CD14-positive monocyte (primary cell): Measurements from ENCODE around the gene ATF6. TPM values are rescaled to one million over a fixed set of nuclear protein-coding genes. Genes with fewer than 3 reads are reported as not detected.
"Not testable (repeated sequence)": the region's sequence is repeated elsewhere in the genome, so short reads cannot be mapped to it uniquely, and the experiment has no call there.

Source experiments
- DNase-seq, 3 donors: peaks; one replicate each; pipeline ENCODE4 v3.0.0-alpha.2; 2011 to 2022
- H2AFZ ChIP-seq: 2 replicates; pipeline ENCODE4 v1.6.0; 2012; ENCODE audit warnings: mild to moderate bottlenecking, low read depth, low read length, inconsistent platforms; ENCODE audit not compliant: insufficient read depth, poor library complexity, severe bottlenecking
- H3K27ac ChIP-seq, 2 donors: 1 replicate in 1 of 2; 2 replicates in 1 of 2; pipeline ENCODE4 v1.5.1; 2012 to 2013; ENCODE audit warnings: low read length in 2 of 2, control low read depth in 1 of 2, inconsistent platforms in 1 of 2, low read depth in 1 of 2, mild to moderate bottlenecking in 1 of 2
- H3K27me3 ChIP-seq, 2 donors: one replicate each; pipeline versions ENCODE4 v1.6.0 to v1.6.1; 2011 to 2013; ENCODE audit warnings: low read length in 2 of 2; ENCODE audit not compliant: control insufficient read depth in 2 of 2, insufficient read depth in 2 of 2
- H3K36me3 ChIP-seq, 2 donors: replicated peaks in 1 of 2; 1 replicate in 1 of 2; 2 replicates in 1 of 2; pipeline versions ENCODE4 v1.5.1 to v1.6.1; 2012 to 2013; ENCODE audit warnings: low read length in 2 of 2, control low read depth in 1 of 2, inconsistent platforms in 1 of 2, mild to moderate bottlenecking in 1 of 2; ENCODE audit not compliant: insufficient read depth in 2 of 2, control insufficient read depth in 1 of 2
- H3K4me1 ChIP-seq, 2 donors: 1 replicate in 1 of 2; 2 replicates in 1 of 2; pipeline versions ENCODE4 v1.5.1 to v1.6.1; 2012 to 2013; ENCODE audit warnings: low read length in 2 of 2, control low read depth in 1 of 2, inconsistent platforms in 1 of 2, mild to moderate bottlenecking in 1 of 2, moderate library complexity in 1 of 2; ENCODE audit not compliant: insufficient read depth in 2 of 2, control insufficient read depth in 1 of 2
- H3K4me2 ChIP-seq: replicated peaks from 2 replicates; pipeline ENCODE3; 2012; ENCODE audit warnings: low read length, moderate library complexity, mild to moderate bottlenecking; ENCODE audit not compliant: poor library complexity, severe bottlenecking; ENCODE audit errors: extremely low read depth
- H3K4me3 ChIP-seq, 3 experiments: fragments of 200-600 bp in 1 of 3; sonication (generic) in 1 of 3; replicated peaks in 1 of 3; 1 replicate in 2 of 3; 2 replicates in 1 of 3; pipeline ENCODE4 v1.5.1; 2011 to 2013; ENCODE audit warnings: low read length in 3 of 3, mild to moderate bottlenecking in 3 of 3, control low read depth in 2 of 3, low read depth in 2 of 3, inconsistent platforms in 1 of 3, moderate library complexity in 1 of 3
- H3K79me2 ChIP-seq: 2 replicates; pipeline ENCODE4 v1.6.0; 2012; ENCODE audit warnings: mild to moderate bottlenecking, control low read depth, inconsistent platforms, low read length, moderate library complexity; ENCODE audit not compliant: insufficient read depth
- H3K9ac ChIP-seq: 2 replicates; pipeline ENCODE4 v1.6.0; 2017; ENCODE audit warnings: low read length, mild to moderate bottlenecking; ENCODE audit not compliant: insufficient read depth, poor library complexity, severe bottlenecking
- H3K9me3 ChIP-seq, 2 donors: replicated peaks in 1 of 2; 1 replicate in 1 of 2; 2 replicates in 1 of 2; pipeline versions ENCODE4 v1.5.1 to v1.6.1; 2012 to 2013; ENCODE audit warnings: low read length in 2 of 2, control low read depth in 1 of 2; ENCODE audit not compliant: control insufficient read depth in 1 of 2, insufficient read depth in 1 of 2
- H4K20me1 ChIP-seq: 2 replicates; pipeline ENCODE4 v1.6.0; 2012; ENCODE audit warnings: mild to moderate bottlenecking, low read length, control low read depth, moderate library complexity; ENCODE audit not compliant: insufficient read depth
- H3K27ac Mint-ChIP-seq, 7 donors: one replicate each; pipeline ENCODE4 v1.8.0; 2020; ENCODE audit warnings: mild to moderate bottlenecking in 7 of 7, mixed read lengths in 7 of 7, moderate library complexity in 6 of 7, inconsistent platforms in 2 of 7
- H3K27me3 Mint-ChIP-seq, 3 donors: one replicate each; pipeline ENCODE4 v1.8.0; 2021 to 2022; ENCODE audit warnings: low read depth in 3 of 3, mild to moderate bottlenecking in 3 of 3, mixed read lengths in 3 of 3, moderate library complexity in 3 of 3, inconsistent platforms in 1 of 3
- H3K36me3 Mint-ChIP-seq, 2 donors: one replicate each; pipeline ENCODE4 v1.8.0; 2020; ENCODE audit warnings: mixed read lengths in 2 of 2, inconsistent platforms in 1 of 2, mild to moderate bottlenecking in 1 of 2
- H3K4me1 Mint-ChIP-seq: one replicate; pipeline ENCODE4 v1.8.0; 2020; ENCODE audit warnings: mild to moderate bottlenecking, mixed read lengths
- H3K4me3 Mint-ChIP-seq, 2 donors: one replicate each; pipeline ENCODE4 v1.8.0; 2020; ENCODE audit warnings: mild to moderate bottlenecking in 2 of 2, mixed read lengths in 2 of 2, moderate library complexity in 1 of 2
- H3K9me3 Mint-ChIP-seq, 7 donors: one replicate each; pipeline ENCODE4 v1.8.0; 2020 to 2022; ENCODE audit warnings: mixed read lengths in 7 of 7, mild to moderate bottlenecking in 6 of 7, moderate library complexity in 6 of 7, inconsistent platforms in 2 of 7
- WGBS: methylation state at CpG from one replicate; pipeline ENCODE4 v1.1.5; 2013; ENCODE audit warnings: missing lambda C conversion rate; ENCODE audit not compliant: insufficient coverage; 5-methylcytosine and 5-hydroxymethylcytosine counted together
- intact Hi-C, 2 donors: fragments of 100-400 bp; cut with micrococcal nuclease; formaldehyde crosslinking; loops; one replicate each; pipeline versions ENCODE4 v1.15.0 to v1.15.1; 2023
- polyA plus RNA-seq, 3 donors: library from polyadenylated mRNA; depleted of rRNA in 1 of 3; unstranded in 2 of 3; stranded (reverse) in 1 of 3; fragments of 300-500 nt in 2 of 3; fragments of >200 nt in 1 of 3; fragmentation: Illumina TruSeq in 2 of 3; gene quantifications; 1 replicate in 2 of 3; 2 replicates in 1 of 3; pipeline ENCODE4 v1.2.3, GENCODE V29; 2012 to 2021
- TF ChIP-seq, protein P1 (sequence below): fragments of 200-600 bp; IDR thresholded peaks from one replicate; pipeline ENCODE4 v1.8.0; 2022; ENCODE audit warnings: antibody characterized with exemption, mild to moderate bottlenecking

The ATF6 gene
- polyA plus RNA-seq, 3 donors: 13.4 to 25.6 (median 22.2) TPM

DNA sequence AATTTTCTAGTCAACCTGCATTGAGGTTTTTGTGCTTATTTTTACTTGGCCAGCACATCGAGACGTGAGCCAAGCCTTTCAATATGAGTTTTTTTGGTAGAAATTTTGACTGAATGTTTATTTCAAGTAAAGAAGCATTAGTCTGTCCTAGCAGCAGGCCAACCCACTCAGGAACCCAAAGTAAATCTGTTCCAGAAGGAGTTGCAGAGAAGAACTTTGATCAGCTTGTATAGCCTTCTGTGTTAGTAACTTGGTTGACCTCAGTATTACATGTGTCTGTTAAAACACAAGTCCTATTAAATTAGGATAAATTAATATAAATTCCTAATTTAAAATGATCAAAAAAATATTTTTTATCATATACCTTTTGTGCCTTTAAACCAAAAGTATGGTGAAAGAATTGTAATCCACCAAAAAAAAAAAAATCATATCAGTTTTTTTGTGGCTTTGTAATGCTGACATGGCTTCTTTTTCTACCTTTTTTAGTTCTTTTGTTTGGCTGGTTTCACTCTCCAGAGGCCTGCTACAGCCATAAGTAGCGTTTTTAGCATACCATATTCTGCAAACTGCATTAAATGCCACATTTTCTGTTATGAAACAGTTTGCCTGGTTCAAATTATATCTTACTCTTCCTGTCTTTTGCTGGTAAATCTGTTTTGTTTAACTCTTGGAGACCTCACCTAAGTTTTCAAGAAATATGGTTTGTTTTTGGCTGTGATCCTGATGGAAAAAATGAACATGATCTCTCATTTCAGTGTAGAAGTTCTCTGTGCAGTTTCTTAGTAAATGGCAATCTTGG is 39.5 kb downstream of the ATF6 start:
- H3K4me3 Mint-ChIP-seq: no peak overlapping the region
- intact Hi-C loops: no loop called here
- no peaks in the 10 kb centered on the region for H3K4me1 Mint-ChIP-seq
- DNase-seq: no peak
- Histone ChIP-seq H3K4me2 (no peak overlapping the region), H3K4me1 (no peaks in the 10 kb centered on the region), H3K9me3 (peaks cover 4 to 10% of the 10 kb centered on the region in 2 donors), H3K27ac (no peak overlapping the region), H3K79me2 (no peaks in the 10 kb centered on the region), H4K20me1 (peaks cover 26% of the 10 kb centered on the region), H3K9ac (no peak overlapping the region), H3K36me3 (peaks cover 58 to 86% of the 10 kb centered on the region in 2 donors), H2AFZ (no peak overlapping the region), H3K4me3 (no peak overlapping the region), H3K27me3 (no peaks in the 10 kb centered on the region)
- H3K27me3 Mint-ChIP-seq: no peaks in the 10 kb centered on the region
- TF ChIP-seq, protein P1, sequence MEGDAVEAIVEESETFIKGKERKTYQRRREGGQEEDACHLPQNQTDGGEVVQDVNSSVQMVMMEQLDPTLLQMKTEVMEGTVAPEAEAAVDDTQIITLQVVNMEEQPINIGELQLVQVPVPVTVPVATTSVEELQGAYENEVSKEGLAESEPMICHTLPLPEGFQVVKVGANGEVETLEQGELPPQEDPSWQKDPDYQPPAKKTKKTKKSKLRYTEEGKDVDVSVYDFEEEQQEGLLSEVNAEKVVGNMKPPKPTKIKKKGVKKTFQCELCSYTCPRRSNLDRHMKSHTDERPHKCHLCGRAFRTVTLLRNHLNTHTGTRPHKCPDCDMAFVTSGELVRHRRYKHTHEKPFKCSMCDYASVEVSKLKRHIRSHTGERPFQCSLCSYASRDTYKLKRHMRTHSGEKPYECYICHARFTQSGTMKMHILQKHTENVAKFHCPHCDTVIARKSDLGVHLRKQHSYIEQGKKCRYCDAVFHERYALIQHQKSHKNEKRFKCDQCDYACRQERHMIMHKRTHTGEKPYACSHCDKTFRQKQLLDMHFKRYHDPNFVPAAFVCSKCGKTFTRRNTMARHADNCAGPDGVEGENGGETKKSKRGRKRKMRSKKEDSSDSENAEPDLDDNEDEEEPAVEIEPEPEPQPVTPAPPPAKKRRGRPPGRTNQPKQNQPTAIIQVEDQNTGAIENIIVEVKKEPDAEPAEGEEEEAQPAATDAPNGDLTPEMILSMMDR: no peak
- H3K9me3 Mint-ChIP-seq: peaks cover 0 to 12% (median 7%) of the 10 kb centered on the region in 7 donors
- H3K27ac Mint-ChIP-seq: no peak overlapping the region
- H3K36me3 Mint-ChIP-seq: peaks cover 63 to 76% of the 10 kb centered on the region in 2 donors
- 100% methylated on average over 3 of the region's 3 CpGs for WGBS

DNA sequence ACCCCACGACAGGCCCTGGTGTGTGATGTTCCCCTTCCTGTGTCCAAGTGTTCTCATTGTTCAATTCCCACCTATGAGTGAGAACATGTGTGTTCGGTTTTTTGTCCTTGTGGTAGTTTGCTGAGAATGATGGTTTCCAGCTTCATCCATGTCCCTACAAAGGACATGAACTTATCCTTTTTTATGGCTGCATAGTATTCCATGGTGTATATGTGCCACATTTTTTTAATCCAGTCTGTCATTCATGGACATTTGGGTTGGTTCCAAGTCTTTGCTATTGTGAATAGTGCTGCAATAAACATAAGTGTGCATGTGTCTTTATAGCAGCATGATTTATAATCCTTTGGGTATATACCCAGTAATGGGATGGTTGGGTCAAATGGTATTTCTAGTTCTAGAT is 43.1 kb downstream of the ATF6 start:
- H3K4me3 ChIP-seq, H3K27ac ChIP-seq, intact Hi-C loops, H3K79me2 ChIP-seq, H2AFZ ChIP-seq, DNase-seq, H3K4me2 ChIP-seq, H3K27me3 ChIP-seq, H3K27me3 Mint-ChIP-seq, H3K4me1 ChIP-seq, H3K4me1 Mint-ChIP-seq, H3K27ac Mint-ChIP-seq, H3K4me3 Mint-ChIP-seq, H3K9ac ChIP-seq: not testable (repeated sequence)
- Histone ChIP-seq H4K20me1 (peaks cover 38% of the 10 kb centered on the region), H3K9me3 (peaks cover 4 to 10% of the 10 kb centered on the region in 2 donors), H3K36me3 (peaks cover 50 to 86% of the 10 kb centered on the region in 2 donors)
- WGBS: no CpG with 5 or more reads among the region's 2 CpGs
- Mint-ChIP-seq H3K9me3 (peaks cover 0 to 12% (median 7%) of the 10 kb centered on the region in 7 donors), H3K36me3 (peaks cover 63 to 71% of the 10 kb centered on the region in 2 donors)

DNA sequence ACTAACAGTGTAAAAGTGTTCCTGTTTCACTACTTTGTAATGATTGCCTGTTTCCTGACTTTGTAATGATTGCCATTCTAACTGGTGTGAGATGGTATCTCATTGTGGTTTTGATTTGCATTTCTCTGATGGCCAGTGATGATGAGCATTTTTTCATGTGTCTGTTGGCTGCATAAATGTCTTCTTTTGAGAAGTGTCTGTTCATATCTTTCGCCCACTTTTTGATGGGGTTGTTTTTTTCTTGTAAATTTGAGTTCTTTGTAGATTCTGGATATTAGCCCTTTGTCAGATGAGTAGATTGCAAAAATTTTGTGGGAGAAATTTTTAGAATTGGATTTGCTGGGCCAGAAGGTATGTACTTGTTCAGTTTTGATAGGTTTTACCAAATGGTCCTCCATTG is 43.5 kb downstream of the ATF6 start:
- intact Hi-C loops, H2AFZ ChIP-seq, H3K27ac ChIP-seq, H3K27me3 ChIP-seq, H3K27me3 Mint-ChIP-seq, H3K4me3 Mint-ChIP-seq, DNase-seq, H3K4me1 Mint-ChIP-seq, H3K79me2 ChIP-seq, H3K27ac Mint-ChIP-seq, H3K4me2 ChIP-seq, H3K4me3 ChIP-seq, H3K9ac ChIP-seq, H3K4me1 ChIP-seq: not testable (repeated sequence)
- H4K20me1 ChIP-seq: peaks cover 41% of the 10 kb centered on the region
- peaks cover 4 to 10% of the 10 kb centered on the region in 2 donors for H3K9me3 ChIP-seq
- no CpG with 5 or more reads among the region's 1 CpG for WGBS
- Mint-ChIP-seq H3K9me3 (peaks cover 0 to 12% (median 7%) of the 10 kb centered on the region in 7 donors), H3K36me3 (peaks cover 61 to 68% of the 10 kb centered on the region in 2 donors)
- peaks cover 46 to 86% of the 10 kb centered on the region in 2 donors for H3K36me3 ChIP-seq
